K562 (cell line): ENCODE data around the gene YIPF4. TPM values are rescaled to one million over a fixed set of nuclear protein-coding genes. Genes with fewer than 3 reads are reported as not detected.
A peak's percentile ranks its signal among the peaks of the same experiment; 100 is the strongest.

Source experiments
- AFF4 ChIP-seq: sonication (generic); formaldehyde crosslinking; IDR thresholded peaks from 2 replicates; pipeline ENCODE4 v1.8.0; 2023; ENCODE audit warnings: mild to moderate bottlenecking, missing genetic modification reagents
- ARID1B ChIP-seq: fragments of 450-650 bp; IDR thresholded peaks from 2 replicates; pipeline ENCODE4 v1.6.1; 2016; ENCODE audit warnings: antibody characterized with exemption, mild to moderate bottlenecking, inconsistent platforms
- BMI1 ChIP-seq: fragments of 150-350 bp; IDR thresholded peaks from 2 replicates; pipeline ENCODE4 v1.6.1; 2014; ENCODE audit warnings: low read length
- CBX2 ChIP-seq: fragments of 200-600 bp; sonication (generic); IDR thresholded peaks from one replicate; pipeline ENCODE4 v1.6.1; 2012; ENCODE audit warnings: mild to moderate bottlenecking, low read length, inconsistent platforms; ENCODE audit not compliant: insufficient read depth, poor library complexity, severe bottlenecking
- CBX3 ChIP-seq, 2 experiments: IDR thresholded peaks; 1 replicate in 1 of 2; 2 replicates in 1 of 2; pipeline ENCODE4 v1.6.1; 2012; ENCODE audit warnings: inconsistent platforms in 2 of 2, low read length in 2 of 2, borderline replicate concordance in 1 of 2, control low read depth in 1 of 2
- CHD1 ChIP-seq: fragments of 200-600 bp; sonication (generic); IDR thresholded peaks from one replicate; pipeline ENCODE4 v1.6.1; 2012; ENCODE audit warnings: mild to moderate bottlenecking, moderate library complexity, low read length, inconsistent platforms
- FOXK1 ChIP-seq: sonication (generic); formaldehyde crosslinking; IDR thresholded peaks from 2 replicates; pipeline ENCODE4 v1.8.0; 2022; ENCODE audit warnings: missing genetic modification reagents, mild to moderate bottlenecking, borderline replicate concordance
- HNRNPLL ChIP-seq: fragments of 200-400 bp; formaldehyde crosslinking; IDR thresholded peaks from 2 replicates; pipeline ENCODE4 v1.6.1; 2017; ENCODE audit warnings: low read length, low read depth, mild to moderate bottlenecking; ENCODE audit not compliant: poor library complexity, severe bottlenecking
- IRF9 ChIP-seq: fragments of 450-650 bp; IDR thresholded peaks from 2 replicates; pipeline ENCODE4 v1.6.1; 2016; ENCODE audit warnings: missing biosample characterization, missing genetic modification characterization
- MEF2A ChIP-seq: IDR thresholded peaks from 2 replicates; pipeline ENCODE4 v1.6.1; 2011; ENCODE audit warnings: low read depth, mild to moderate bottlenecking, low read length, moderate library complexity; ENCODE audit not compliant: control insufficient read depth
- MLX ChIP-seq, 2 experiments: fragments of 450-650 bp in 1 of 2; sonication (generic) in 1 of 2; formaldehyde crosslinking; conservative IDR thresholded peaks; 2 replicates each; pipeline versions ENCODE4 v1.4.0 to v1.8.1; 2020 to 2022; ENCODE audit warnings: mild to moderate bottlenecking in 1 of 2, missing genetic modification reagents in 1 of 2
- NFXL1 ChIP-seq: fragments of 450-650 bp; formaldehyde crosslinking; IDR thresholded peaks from 2 replicates; pipeline ENCODE4 v1.4.0; 2021; ENCODE audit warnings: mild to moderate bottlenecking
- TEAD1 ChIP-seq, 2 experiments: fragments of 450-650 bp in 1 of 2; sonication (generic) in 1 of 2; formaldehyde crosslinking; IDR thresholded peaks; 2 replicates each; pipeline versions ENCODE4 v1.4.0 to v1.8.0; 2020 to 2022; ENCODE audit warnings: mild to moderate bottlenecking in 2 of 2, missing genetic modification reagents in 1 of 2
- THRA ChIP-seq: fragments of 450-650 bp; IDR thresholded peaks from 2 replicates; pipeline ENCODE4 v1.6.1; 2017; ENCODE audit warnings: mild to moderate bottlenecking, moderate library complexity
- ZKSCAN1 ChIP-seq: fragments of 150-350 bp; IDR thresholded peaks from 2 replicates; pipeline ENCODE4 v1.6.1; 2016; ENCODE audit warnings: low read depth, low read length
- ZNF77 ChIP-seq: fragments of 250-450 bp; sonication (Bioruptor Pico); IDR thresholded peaks from 2 replicates; pipeline ENCODE4 v1.5.0; 2020
- polyA plus RNA-seq, 8 experiments: library from polyadenylated mRNA; depleted of rRNA in 4 of 8; stranded (reverse) in 5 of 8; unstranded in 3 of 8; fragments of >200 nt; fragmentation: Nextera tagmentation in 2 of 8; fragmentation: Illumina TruSeq in 1 of 8; extraction: Ambion mirVana in 2 of 8; extraction: Trizol in 1 of 8; gene quantifications; 2 replicates each; pipeline versions ENCODE4 v1.2.1 to v1.2.3, GENCODE V29; 2011 to 2014; ENCODE audit warnings: inconsistent platforms in 1 of 8, missing spikeins in 1 of 8
- total RNA-seq, 7 experiments: library from RNA; depleted of rRNA in 6 of 7; stranded (reverse); fragments of >200 nt in 6 of 7; fragmentation: Illumina TruSeq in 2 of 7; extraction: Trizol in 2 of 7; gene quantifications; 2 replicates each; pipeline versions ENCODE4 v1.2.1 to v1.2.3, GENCODE V29; 2011 to 2021; ENCODE audit warnings: low replicate concordance in 1 of 7

Gene YIPF4
- total and polyA plus RNA-seq, 9 of the 15 experiments (the other 6 are each of a cell fraction or from before 2014, with no cell fraction given) = 4.9 to 46.9 (median 17.5) TPM

- TF ChIP-seq BMI1 (no peak), CHD1 (no peak), IRF9 (tag) (no peak), NFXL1 (CRISPR knock-in tag) (no peak), MEF2A (no peak), FOXK1 (CRISPR knock-in tag) (no peak), ARID1B (peak; percentile 41; the same call in 1 of the 2 replicates), ZKSCAN1 (no peak), HNRNPLL (peak; percentile 78), CBX2 (no peak), ZNF77 (CRISPR knock-in tag) (no peak), THRA (no peak), MLX (CRISPR knock-in tag; conservative IDR thresholded peaks at IDR 0.05) (no peak), TEAD1 (CRISPR knock-in tag; IDR thresholded peaks at IDR 0.05) (no peak), AFF4 (CRISPR knock-in tag) (peak; percentile 55), CBX3 (IDR thresholded peaks at IDR 0.05; ENCODE audit: borderline replicate concordance in 1 of 2, low read length in 2 of 2) (no peak)
These were observed 79.1 kb downstream of the YIPF4 start, which contains the start of gene BIRC6 (continued) for GRCh38 chr2:32356681-32357317.
